ENCODE results near the gene SERPINE2.

Gene SERPINE2

GRCh38 chr2:223937535-223937934, 101.6 kb downstream of the SERPINE2 start:
- no peak for DNase-seq

- DNase-seq: no peak
Observed at GRCh38 chr2:223936862-223937326, 102.2 kb downstream of the SERPINE2 start.

- DNase-seq: no peak
Observed at GRCh38 chr2:223935459-223936125, 103.5 kb downstream of the SERPINE2 start.

- DNase-seq: no peak
Observed at GRCh38 chr2:223934870-223935269, 104.2 kb downstream of the SERPINE2 start.

DNA sequence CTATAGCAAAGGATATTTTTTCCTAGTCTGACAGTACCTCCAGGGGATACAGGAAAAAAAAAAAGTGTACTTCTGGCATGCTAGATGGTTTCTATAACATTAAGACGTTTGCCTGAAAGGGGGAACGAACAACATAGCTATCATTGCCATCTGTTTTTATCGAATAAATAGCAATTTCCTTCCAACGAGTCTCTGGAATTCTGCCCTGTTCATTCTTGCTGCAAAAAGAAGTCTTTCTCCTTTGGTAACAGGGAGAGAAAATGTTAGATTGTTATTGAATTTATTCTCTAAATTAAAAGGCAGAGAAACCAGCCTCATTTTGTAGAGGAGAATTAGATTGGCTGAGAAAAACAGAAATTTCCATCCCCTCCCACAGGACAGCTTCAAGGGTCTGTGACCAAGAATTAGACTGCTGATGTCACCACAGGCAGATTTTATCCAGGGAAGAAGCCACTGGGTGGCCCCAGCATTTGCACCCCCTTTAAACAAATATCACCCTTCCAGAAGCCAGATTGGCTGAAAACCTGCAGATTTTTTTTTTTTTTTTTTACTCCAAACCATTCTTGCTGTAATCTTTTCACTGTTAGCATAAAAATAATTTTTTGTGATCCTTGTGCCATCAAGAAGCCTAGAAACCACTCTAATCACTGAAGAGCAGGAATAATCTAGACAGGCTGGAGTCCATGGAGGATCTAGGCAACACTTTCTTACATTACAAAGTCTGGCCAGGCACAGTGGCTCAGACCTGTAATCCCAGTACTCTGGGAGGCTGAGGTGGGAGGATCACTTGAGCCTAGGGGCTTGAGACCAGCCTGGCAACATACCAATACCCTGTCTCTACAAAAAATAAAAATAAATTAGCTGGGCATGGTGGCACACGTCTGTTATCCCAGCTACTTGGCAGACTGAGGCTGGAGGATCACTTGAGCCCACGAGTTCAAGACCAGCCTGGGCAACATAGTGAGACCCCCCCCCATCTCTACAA, 106.0 kb downstream of the SERPINE2 start:
- no peak for DNase-seq

GRCh38 chr2:223930103-223930976, 108.7 kb downstream of the SERPINE2 start:
- no peak for DNase-seq

GRCh38 chr2:223929571-223930102, 109.4 kb downstream of the SERPINE2 start:
- no peak for DNase-seq

GRCh38 chr2:223928113-223929006, 110.7 kb downstream of the SERPINE2 start:
- no peak for DNase-seq

DNA sequence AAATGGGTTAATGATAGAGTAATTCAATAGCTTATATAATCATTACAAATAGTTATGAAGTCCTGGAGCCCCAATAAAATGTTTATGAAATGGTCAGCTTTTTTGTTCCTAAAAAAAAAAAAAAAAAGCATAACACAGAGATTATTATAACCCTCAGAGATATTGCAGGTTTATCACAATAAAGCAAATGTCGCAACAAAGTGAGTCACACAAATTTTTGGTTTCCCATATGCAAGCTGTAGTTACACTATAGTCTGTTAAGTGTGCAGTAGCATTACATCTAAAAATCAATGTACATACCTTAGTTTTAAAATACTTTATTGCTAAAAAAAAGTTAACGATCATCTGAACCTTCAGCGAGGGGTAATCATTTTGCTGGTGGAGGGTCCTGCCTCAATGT, 114.0 kb downstream of the SERPINE2 start:
- no peak for DNase-seq

Measured in COR-L47 (cell line).